ENCODE results near the gene RPL19. TPM values are rescaled to one million over a fixed set of nuclear protein-coding genes. Genes with fewer than 3 reads are reported as not detected.

RPL19 gene
- total RNA-seq, 1 donor from 2014 or later: 1,851 TPM

GRCh38 chr17:39222151-39222550 is 22.1 kb downstream of the RPL19 start:
- Mint-ChIP-seq H3K27ac (ENCODE audit: unreplicated experiment) (no peak overlapping the region), H3K4me3 (ENCODE audit: unreplicated experiment) (no peak overlapping the region), H3K36me3 (ENCODE audit: low read depth, unreplicated experiment) (no peaks in the 10 kb centered on the region), H3K27me3 (ENCODE audit: unreplicated experiment) (peaks cover 29% of the 10 kb centered on the region), H3K4me1 (ENCODE audit: unreplicated experiment) (peaks cover 10% of the 10 kb centered on the region), H3K9me3 (ENCODE audit: unreplicated experiment) (no peaks in the 10 kb centered on the region)
- no peak for TF ChIP-seq CTCF (IDR thresholded peaks at IDR 0.05; ENCODE audit: unreplicated experiment)
- DNase-seq (ENCODE audit: low spot score): no peak

GRCh38 chr17:39222866-39223834 is 23.1 kb downstream of the RPL19 start:
- peak overlapping the region; percentile 56 for H3K4me3 Mint-ChIP-seq (ENCODE audit: unreplicated experiment)
- TF ChIP-seq CTCF (IDR thresholded peaks at IDR 0.05; ENCODE audit: unreplicated experiment): no peak

GRCh38 chr17:39223907-39224777 is 24.1 kb downstream of the RPL19 start:
- Mint-ChIP-seq H3K4me1 (ENCODE audit: unreplicated experiment) (peaks cover 12% of the 10 kb centered on the region), H3K27me3 (ENCODE audit: unreplicated experiment) (peaks cover 26% of the 10 kb centered on the region), H3K36me3 (ENCODE audit: low read depth, unreplicated experiment) (no peaks in the 10 kb centered on the region), H3K4me3 (ENCODE audit: unreplicated experiment) (peak overlapping the region; percentile 56), H3K9me3 (ENCODE audit: unreplicated experiment) (no peaks in the 10 kb centered on the region), H3K27ac (ENCODE audit: unreplicated experiment) (no peak overlapping the region)
- DNase-seq (ENCODE audit: low spot score): no peak
- TF ChIP-seq CTCF (IDR thresholded peaks at IDR 0.05; ENCODE audit: unreplicated experiment): no peak

More at GRCh38 chr17:39222866-39223834, 23.1 kb downstream of the RPL19 start:
- H3K4me1 Mint-ChIP-seq (ENCODE audit: unreplicated experiment): peaks cover 10% of the 10 kb centered on the region
- DNase-seq (ENCODE audit: low spot score): no peak
- H3K27ac Mint-ChIP-seq (ENCODE audit: unreplicated experiment): no peak overlapping the region
- H3K9me3 Mint-ChIP-seq (ENCODE audit: unreplicated experiment): no peaks in the 10 kb centered on the region
- H3K27me3 Mint-ChIP-seq (ENCODE audit: unreplicated experiment): peaks cover 30% of the 10 kb centered on the region
- no peaks in the 10 kb centered on the region for H3K36me3 Mint-ChIP-seq (ENCODE audit: low read depth, unreplicated experiment)

GRCh38 chr17:39224778-39225307 is 24.8 kb downstream of the RPL19 start:
- no peaks in the 10 kb centered on the region for H3K9me3 Mint-ChIP-seq (ENCODE audit: unreplicated experiment)
- no peak for TF ChIP-seq CTCF (IDR thresholded peaks at IDR 0.05; ENCODE audit: unreplicated experiment)
- H3K27me3 Mint-ChIP-seq (ENCODE audit: unreplicated experiment): peaks cover 23% of the 10 kb centered on the region
- no peaks in the 10 kb centered on the region for H3K36me3 Mint-ChIP-seq (ENCODE audit: low read depth, unreplicated experiment)
- no peak for DNase-seq (ENCODE audit: low spot score)
- H3K4me1 Mint-ChIP-seq (ENCODE audit: unreplicated experiment): peaks cover 18% of the 10 kb centered on the region
- no peak overlapping the region for H3K27ac Mint-ChIP-seq (ENCODE audit: unreplicated experiment)
- no peak overlapping the region for H3K4me3 Mint-ChIP-seq (ENCODE audit: unreplicated experiment)

Measured in endothelial cell (in vitro differentiated cells).